Adrenal gland (tissue), 12 donors: ENCODE measurements around the gene CLDN3. TPM values are rescaled to one million over a fixed set of nuclear protein-coding genes. Genes with fewer than 3 reads are reported as not detected.

ENCODE experiments used
- DNase-seq, 7 donors: peaks; one replicate each; pipeline ENCODE4 v3.0.0-alpha.2; 2019 to 2020
- H3K27ac ChIP-seq, 5 donors: fragments of 200-600 bp; sonication (generic) in 4 of 5; 1 replicate in 3 of 5; 2 replicates in 2 of 5; pipeline versions ENCODE4 v1.5.1 to v1.8.0; 2016 to 2020; ENCODE audit warnings: mild to moderate bottlenecking in 1 of 5
- H3K27me3 ChIP-seq: fragments of 200-600 bp; 2 replicates; pipeline ENCODE4 v1.8.0; 2021
- H3K36me3 ChIP-seq, 2 donors: fragments of 200-600 bp; replicated peaks in 1 of 2; 1 replicate in 1 of 2; 2 replicates in 1 of 2; pipeline versions ENCODE4 v1.5.1 to v1.8.0; 2018 to 2022
- H3K4me1 ChIP-seq, 2 donors: fragments of 200-600 bp; replicated peaks in 1 of 2; 1 replicate in 1 of 2; 2 replicates in 1 of 2; pipeline versions ENCODE4 v1.5.1 to v1.8.0; 2018 to 2021
- H3K4me3 ChIP-seq, 4 donors: fragments of 200-600 bp; sonication (generic) in 3 of 4; one replicate each; pipeline ENCODE4 v1.5.1; 2016 to 2018
- H3K9me3 ChIP-seq, 3 donors: fragments of 200-600 bp; sonication (generic) in 1 of 3; replicated peaks in 1 of 3; 1 replicate in 2 of 3; 2 replicates in 1 of 3; pipeline versions ENCODE4 v1.5.1 to v1.8.0; 2016 to 2021
- CTCF ChIP-seq, 6 experiments: fragments of 450-650 bp in 4 of 6; fragments of 200-600 bp in 2 of 6; sonication (generic) in 1 of 6; IDR thresholded peaks; 1 replicate in 5 of 6; 2 replicates in 1 of 6; pipeline versions ENCODE4 v1.5.1 to v1.8.0; 2016 to 2021; ENCODE audit warnings: antibody characterized with exemption in 6 of 6, mild to moderate bottlenecking in 2 of 6, moderate library complexity in 1 of 6
- POLR2A ChIP-seq, 2 donors: fragments of 450-650 bp; IDR thresholded peaks; one replicate each; pipeline ENCODE4 v1.6.1; 2017; ENCODE audit warnings: antibody characterized with exemption in 2 of 2, mild to moderate bottlenecking in 2 of 2, moderate library complexity in 1 of 2
- WGBS, 4 donors: extraction: QIAGEN DNeasy Blood & Tissue Kit in 2 of 4; methylation state at CpG; one replicate each; pipeline versions ENCODE4 v1.1.5 to v1.1.7; 2013 to 2017; 5-methylcytosine and 5-hydroxymethylcytosine counted together
- intact Hi-C, 2 donors: fragments of 100-400 bp; cut with DNase I; formaldehyde crosslinking; loops; one replicate each; pipeline versions ENCODE4 v1.14.1 to v1.15.0; 2022 to 2023
- polyA plus RNA-seq, 3 donors: library from polyadenylated mRNA; stranded (reverse); fragments of 200-250 nt in 2 of 3; fragments of 350-450 nt in 1 of 3; fragmentation: Illumina TruSeq in 1 of 3; extraction: RNeasy Lipid Tissue Mini Kit (QIAGEN cat#74804) in 1 of 3; gene quantifications; one replicate each; pipeline ENCODE4 v1.2.3, GENCODE V29; 2013 to 2014
- total RNA-seq, 9 donors: library from RNA; depleted of rRNA in 4 of 9; stranded (reverse); fragments of >200 nt in 4 of 9; fragments of 120-200 nt in 1 of 9; fragmentation: NEBNext Ultra II Directional in 1 of 9; extraction: Animal tissue kit (Norgen Biotek cat#: 25700) in 1 of 9; gene quantifications; one replicate each; pipeline versions ENCODE4 v1.1.0 to v1.2.4, GENCODE V29; 2013 to 2023
- donor health status: healthy with polysubstance abuse.
- donor health status: Bipolar disorder and iron deficiency.
- donor health status: DM: yes; HTN: yes; CAD: no.
- donor health status: DM: no; HTN: no; CAD: no.
- donor health status: DM: no; HTN: no; CAD: no.
- donor health status: DM: yes; HTN: yes; CAD: no.

CLDN3 gene
- total and polyA plus RNA-seq, 12 donors: 0.22 to 0.72 (median 0.36) TPM; not detected in 6

GRCh38 chr7:73758581-73759138 lies 11.4 kb downstream of the CLDN3 start:
- no peak for DNase-seq
- WGBS, 4 donors: 73 to 87% (median 80%) methylated on average over 5 to 7 of the region's 7 CpGs
- H3K4me3 ChIP-seq: no peak overlapping the region
- no peaks in the 10 kb centered on the region for H3K4me1 ChIP-seq
- intact Hi-C loops: no loop called here
- no peaks in the 10 kb centered on the region for H3K9me3 ChIP-seq
- TF ChIP-seq CTCF (IDR thresholded peaks at IDR 0.05) (no peak), POLR2A (IDR thresholded peaks at IDR 0.05) (no peak)
- no peaks in the 10 kb centered on the region for H3K36me3 ChIP-seq
- H3K27me3 ChIP-seq: no peaks in the 10 kb centered on the region
- H3K27ac ChIP-seq: no peak overlapping the region

- DNase-seq: no peak
- Histone ChIP-seq H3K4me1 (no peaks in the 10 kb centered on the region), H3K27ac (no peak overlapping the region), H3K27me3 (no peaks in the 10 kb centered on the region), H3K36me3 (no peaks in the 10 kb centered on the region), H3K9me3 (no peaks in the 10 kb centered on the region), H3K4me3 (no peak overlapping the region)
- intact Hi-C loops: no loop called here
- TF ChIP-seq POLR2A (IDR thresholded peaks at IDR 0.05) (no peak), CTCF (IDR thresholded peaks at IDR 0.05) (no peak)
- 74 to 81% (median 79%) methylated on average over 16 of the region's 16 CpGs for WGBS, 4 donors
Observed at GRCh38 chr7:73749931-73750776, 19.9 kb downstream of the CLDN3 start.

GRCh38 chr7:73746378-73746777 lies 23.7 kb downstream of the CLDN3 start:
- Histone ChIP-seq H3K36me3 (no peaks in the 10 kb centered on the region), H3K4me1 (no peaks in the 10 kb centered on the region), H3K27ac (no peak overlapping the region), H3K4me3 (no peak overlapping the region), H3K9me3 (no peaks in the 10 kb centered on the region), H3K27me3 (no peaks in the 10 kb centered on the region)
- TF ChIP-seq CTCF (IDR thresholded peaks at IDR 0.05): no peak
- no peak for TF ChIP-seq POLR2A (IDR thresholded peaks at IDR 0.05)
- 54 to 73% (median 66%) methylated on average over 3 to 4 of the region's 4 CpGs for WGBS, 4 donors
- DNase-seq: no peak
- intact Hi-C loops: no loop called here

- intact Hi-C loops: loop anchor here in 1 of 2 donors (5.0 kb wide), 1 partner anchor 74 kb away; no protein-coding TSS in a partner anchor
- H3K4me1 ChIP-seq: peaks cover 1 to 3% of the 10 kb centered on the region in 2 donors
- DNase-seq: peak in 4 of 7 donors; percentile 21 to 70 (median 27)
- WGBS, 4 donors: 48 to 61% (median 53%) methylated on average over 29 to 35 of the region's 35 CpGs
- no peaks in the 10 kb centered on the region for H3K27me3 ChIP-seq
- no peaks in the 10 kb centered on the region for H3K9me3 ChIP-seq
- no peak overlapping the region for H3K4me3 ChIP-seq
- H3K36me3 ChIP-seq: no peaks in the 10 kb centered on the region
- no peak overlapping the region for H3K27ac ChIP-seq
- no peak for TF ChIP-seq POLR2A (IDR thresholded peaks at IDR 0.05)
- TF ChIP-seq CTCF (IDR thresholded peaks at IDR 0.05): no peak
Observed at GRCh38 chr7:73742753-73743641, 27.1 kb downstream of the CLDN3 start.
